H9 (cell line): Measurements from ENCODE around the gene MMP25. TPM values are rescaled to one million over a fixed set of nuclear protein-coding genes. Genes with fewer than 3 reads are reported as not detected.
A peak's percentile ranks its signal among the peaks of the same experiment; 100 is the strongest.

Experiments
- DNase-seq: peaks from one replicate; pipeline ENCODE4 v3.0.0-alpha.2; 2017
- H2AFZ ChIP-seq: one replicate; pipeline ENCODE4 v1.6.1; 2013; ENCODE audit warnings: mild to moderate bottlenecking, low read length, control low read depth, moderate library complexity
- H2AK5ac ChIP-seq: 2 replicates; pipeline ENCODE4 v1.6.1; 2013; ENCODE audit warnings: low read length, control low read depth, mixed read lengths; ENCODE audit not compliant: insufficient read length
- H2BK120ac ChIP-seq: one replicate; pipeline ENCODE4 v1.6.1; 2013; ENCODE audit warnings: low read depth, mild to moderate bottlenecking, low read length, control low read depth, inconsistent platforms; ENCODE audit not compliant: poor library complexity, severe bottlenecking
- H2BK12ac ChIP-seq: 2 replicates; pipeline ENCODE4 v1.6.1; 2013; ENCODE audit warnings: low read length, control low read depth, mixed read lengths, low read depth; ENCODE audit not compliant: insufficient read length
- H2BK15ac ChIP-seq: 2 replicates; pipeline ENCODE4 v1.6.1; 2013; ENCODE audit warnings: low read depth, low read length, control low read depth
- H2BK20ac ChIP-seq: one replicate; pipeline ENCODE4 v1.6.1; 2013; ENCODE audit warnings: low read depth, mild to moderate bottlenecking, low read length, control low read depth, inconsistent platforms; ENCODE audit not compliant: poor library complexity, severe bottlenecking
- H2BK5ac ChIP-seq: 2 replicates; pipeline ENCODE4 v1.6.1; 2013; ENCODE audit warnings: low read length, control low read depth, mixed read lengths; ENCODE audit not compliant: insufficient read length
- H3K14ac ChIP-seq: 2 replicates; pipeline ENCODE4 v1.6.1; 2013; ENCODE audit warnings: low read length, control low read depth; ENCODE audit not compliant: insufficient read depth
- H3K18ac ChIP-seq: 2 replicates; pipeline ENCODE4 v1.6.1; 2013; ENCODE audit warnings: low read depth, mild to moderate bottlenecking, mixed read lengths, low read length, control low read depth; ENCODE audit not compliant: insufficient read length
- H3K23ac ChIP-seq: 2 replicates; pipeline ENCODE4 v1.6.1; 2013; ENCODE audit warnings: low read length, control low read depth, mixed read lengths, low read depth; ENCODE audit not compliant: insufficient read length
- H3K23me2 ChIP-seq: 2 replicates; pipeline ENCODE4 v1.6.1; 2013; ENCODE audit warnings: low read depth, mild to moderate bottlenecking, mixed read lengths, low read length, control low read depth; ENCODE audit not compliant: insufficient read length, poor library complexity, severe bottlenecking
- H3K27ac ChIP-seq: 2 replicates; pipeline ENCODE4 v1.5.1; 2013; ENCODE audit warnings: low read length, control low read depth, mixed read lengths, low read depth; ENCODE audit not compliant: insufficient read length
- H3K27me3 ChIP-seq: 2 replicates; pipeline ENCODE4 v1.6.1; 2013; ENCODE audit warnings: low read length, control low read depth, inconsistent platforms; ENCODE audit not compliant: insufficient read depth
- H3K4ac ChIP-seq: 2 replicates; pipeline ENCODE4 v1.6.1; 2013; ENCODE audit warnings: low read depth, mild to moderate bottlenecking, control low read depth, inconsistent platforms, low read length, moderate library complexity
- H3K4me1 ChIP-seq: 2 replicates; pipeline ENCODE4 v1.6.1; 2013; ENCODE audit warnings: low read length, control low read depth, inconsistent platforms; ENCODE audit not compliant: insufficient read depth
- H3K4me2 ChIP-seq: 2 replicates; pipeline ENCODE4 v1.6.1; 2013; ENCODE audit warnings: low read length, control low read depth, mixed read lengths; ENCODE audit not compliant: insufficient read length, insufficient read depth
- H3K56ac ChIP-seq: 2 replicates; pipeline ENCODE4 v1.6.1; 2013; ENCODE audit warnings: low read depth, mild to moderate bottlenecking, mixed read lengths, low read length, control low read depth; ENCODE audit not compliant: insufficient read length
- H3K79me1 ChIP-seq: 2 replicates; pipeline ENCODE4 v1.6.1; 2013; ENCODE audit warnings: low read depth, mild to moderate bottlenecking, moderate library complexity, low read length, control low read depth, inconsistent platforms; ENCODE audit not compliant: insufficient read depth, poor library complexity, severe bottlenecking
- H3K79me2 ChIP-seq: 2 replicates; pipeline ENCODE4 v1.6.1; 2013; ENCODE audit warnings: low read length, control low read depth, inconsistent platforms; ENCODE audit not compliant: insufficient read depth
- H3K9ac ChIP-seq: 2 replicates; pipeline ENCODE4 v1.6.1; 2013; ENCODE audit warnings: low read length, control low read depth, mixed read lengths; ENCODE audit not compliant: insufficient read length; ENCODE audit errors: extremely low read depth
- H3K9me3 ChIP-seq: one replicate; pipeline ENCODE4 v1.6.1; 2013; ENCODE audit warnings: low read depth, low read length, inconsistent platforms; ENCODE audit not compliant: control insufficient read depth
- H3T11ph ChIP-seq: one replicate; pipeline ENCODE4 v1.6.1; 2013; ENCODE audit warnings: mild to moderate bottlenecking, low read length, control low read depth, inconsistent platforms
- H4K20me1 ChIP-seq: one replicate; pipeline ENCODE4 v1.6.1; 2013; ENCODE audit not compliant: control insufficient read depth, insufficient read length, insufficient read depth
- H4K5ac ChIP-seq: 2 replicates; pipeline ENCODE4 v1.6.1; 2013; ENCODE audit warnings: low read depth, mild to moderate bottlenecking, mixed read lengths, low read length, control low read depth; ENCODE audit not compliant: insufficient read length
- H4K8ac ChIP-seq: replicated peaks from 2 replicates; pipeline ENCODE4 v1.6.1; 2013; ENCODE audit warnings: low read length, control low read depth, mixed read lengths, low read depth; ENCODE audit not compliant: insufficient read length
- H4K91ac ChIP-seq: 2 replicates; pipeline ENCODE4 v1.6.1; 2013; ENCODE audit warnings: low read depth, mild to moderate bottlenecking, moderate library complexity, mixed read lengths, low read length, control low read depth; ENCODE audit not compliant: insufficient read length
- H3K27ac Mint-ChIP-seq, 3 experiments: 2 replicates in 2 of 3; 3 replicates in 1 of 3; pipeline ENCODE4 v1.8.0; 2020 to 2021; ENCODE audit warnings: mixed read lengths in 3 of 3, mild to moderate bottlenecking in 1 of 3, moderate library complexity in 1 of 3
- H3K27me3 Mint-ChIP-seq: 2 replicates; pipeline ENCODE4 v1.8.0; 2021; ENCODE audit warnings: low read depth, mild to moderate bottlenecking, moderate library complexity, mixed read lengths
- H3K36me3 Mint-ChIP-seq, 3 experiments: 2 replicates in 2 of 3; 3 replicates in 1 of 3; pipeline ENCODE4 v1.8.0; 2020 to 2021; ENCODE audit warnings: low read depth in 3 of 3, mixed read lengths in 3 of 3; ENCODE audit not compliant: insufficient read depth in 1 of 3
- H3K4me1 Mint-ChIP-seq, 2 experiments: 2 replicates each; pipeline ENCODE4 v1.8.0; 2020; ENCODE audit warnings: mixed read lengths in 2 of 2
- H3K4me3 Mint-ChIP-seq, 2 experiments: 2 replicates in 1 of 2; 3 replicates in 1 of 2; pipeline ENCODE4 v1.8.0; 2020 to 2021; ENCODE audit warnings: mild to moderate bottlenecking in 2 of 2, mixed read lengths in 2 of 2, moderate library complexity in 1 of 2
- H3K9me3 Mint-ChIP-seq, 2 experiments: 2 replicates in 1 of 2; 3 replicates in 1 of 2; pipeline ENCODE4 v1.8.0; 2020; ENCODE audit warnings: mild to moderate bottlenecking in 2 of 2, mixed read lengths in 2 of 2, moderate library complexity in 1 of 2
- WGBS: extraction: QIAGEN DNeasy Blood & Tissue Kit; methylation state at CpG from one replicate; pipeline ENCODE4 v1.1.7; 2013; ENCODE audit warnings: missing lambda C conversion rate, low lambda C conversion rate, mixed read lengths; ENCODE audit not compliant: insufficient read length; ENCODE audit errors: extremely low coverage; 5-methylcytosine and 5-hydroxymethylcytosine counted together
- total RNA-seq: library from RNA; stranded (reverse); gene quantifications from 2 replicates; pipeline ENCODE4 v1.2.1, GENCODE V29; 2021
- TF ChIP-seq, protein P1 (sequence below): fragments of 200-600 bp; sonication (generic); conservative IDR thresholded peaks from 3 replicates; pipeline ENCODE4 v1.8.0; 2021; ENCODE audit warnings: antibody characterized with exemption, mild to moderate bottlenecking

The MMP25 gene
- total RNA-seq, 1 experiment from 2014 or later: 13.5 TPM

DNA sequence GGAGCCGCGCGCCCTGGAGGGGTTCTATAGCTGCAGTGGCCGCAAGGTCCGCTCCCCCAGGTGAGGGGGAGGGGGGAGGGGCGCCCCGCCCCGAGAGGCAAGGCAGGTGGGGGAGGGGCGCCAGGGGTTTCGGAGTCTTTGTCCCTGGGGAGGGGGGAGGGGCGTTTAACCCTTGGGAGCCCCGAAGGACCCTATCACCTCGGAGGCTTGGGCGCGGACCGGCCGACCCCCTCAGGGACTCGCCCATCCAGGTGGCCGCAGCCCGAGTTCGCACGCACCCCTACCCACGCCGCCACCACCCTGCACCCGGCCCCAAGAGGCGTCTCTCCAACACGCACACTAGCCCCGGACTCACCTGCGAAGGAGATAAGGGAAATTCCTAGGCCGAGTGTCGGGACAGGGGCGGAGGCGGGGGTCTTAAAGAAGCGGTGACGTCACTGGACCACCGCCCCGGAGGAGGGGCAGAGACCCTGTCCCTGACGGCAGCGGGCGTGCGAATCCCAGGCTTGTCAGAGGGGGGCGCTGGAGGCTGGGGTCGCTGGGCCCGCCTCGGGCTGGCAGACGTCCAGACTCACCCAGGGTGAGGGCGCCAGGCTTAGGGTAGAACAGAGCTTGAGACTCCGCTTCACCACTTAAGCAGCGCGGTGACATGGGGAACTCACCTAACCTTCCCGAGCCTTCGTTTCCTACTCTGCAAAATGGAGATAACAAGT lies 28.4 kb upstream of the MMP25 start, which contains the start of gene CLDN6:
Gene CLDN6 (minus strand): TSS at position 390 of the 713 bp plus-strand sequence. CDS start 2,162 bp downstream, outside the sequence.
- peak within 1 kb of the TSS; percentile 91 to 96 for H3K4me3 Mint-ChIP-seq
- Histone ChIP-seq H4K20me1 (no peaks in the 10 kb centered on the region), H3K27ac (no peak within 1 kb of the TSS), H4K8ac (no peak within 1 kb of the TSS), H3K79me1 (no peaks in the 10 kb centered on the region), H2BK120ac (no peak within 1 kb of the TSS), H3K4me1 (peaks cover 2% of the 10 kb centered on the region; the same call in 1 of the 2 replicates), H2AK5ac (no peak within 1 kb of the TSS), H3K9me3 (no peaks in the 10 kb centered on the region), H4K5ac (no peak within 1 kb of the TSS), H3K9ac (peak within 1 kb of the TSS; percentile 87), H3K4ac (no peak within 1 kb of the TSS; the same call in 1 of the 2 replicates), H3K23ac (no peak within 1 kb of the TSS), H3K79me2 (peaks cover 9% of the 10 kb centered on the region; the same call in 1 of the 2 replicates), H2AFZ (no peak within 1 kb of the TSS), H3K18ac (peak within 1 kb of the TSS; percentile 99), H3K27me3 (no peaks in the 10 kb centered on the region), H3K14ac (peak within 1 kb of the TSS; percentile 99), H2BK20ac (no peak within 1 kb of the TSS), H2BK12ac (peak within 1 kb of the TSS; percentile 78), H2BK15ac (no peak within 1 kb of the TSS), H3K56ac (no peak within 1 kb of the TSS), H3T11ph (no peak within 1 kb of the TSS), H4K91ac (no peak within 1 kb of the TSS), H3K23me2 (peaks cover 28% of the 10 kb centered on the region), H3K4me2 (peak within 1 kb of the TSS; percentile 81), H2BK5ac (peak within 1 kb of the TSS; percentile 76)
- DNase-seq: peak; percentile 97
- H3K27ac Mint-ChIP-seq: peak within 1 kb of the TSS; percentile 98 to 99 (median 99)
- TF ChIP-seq, protein P1, sequence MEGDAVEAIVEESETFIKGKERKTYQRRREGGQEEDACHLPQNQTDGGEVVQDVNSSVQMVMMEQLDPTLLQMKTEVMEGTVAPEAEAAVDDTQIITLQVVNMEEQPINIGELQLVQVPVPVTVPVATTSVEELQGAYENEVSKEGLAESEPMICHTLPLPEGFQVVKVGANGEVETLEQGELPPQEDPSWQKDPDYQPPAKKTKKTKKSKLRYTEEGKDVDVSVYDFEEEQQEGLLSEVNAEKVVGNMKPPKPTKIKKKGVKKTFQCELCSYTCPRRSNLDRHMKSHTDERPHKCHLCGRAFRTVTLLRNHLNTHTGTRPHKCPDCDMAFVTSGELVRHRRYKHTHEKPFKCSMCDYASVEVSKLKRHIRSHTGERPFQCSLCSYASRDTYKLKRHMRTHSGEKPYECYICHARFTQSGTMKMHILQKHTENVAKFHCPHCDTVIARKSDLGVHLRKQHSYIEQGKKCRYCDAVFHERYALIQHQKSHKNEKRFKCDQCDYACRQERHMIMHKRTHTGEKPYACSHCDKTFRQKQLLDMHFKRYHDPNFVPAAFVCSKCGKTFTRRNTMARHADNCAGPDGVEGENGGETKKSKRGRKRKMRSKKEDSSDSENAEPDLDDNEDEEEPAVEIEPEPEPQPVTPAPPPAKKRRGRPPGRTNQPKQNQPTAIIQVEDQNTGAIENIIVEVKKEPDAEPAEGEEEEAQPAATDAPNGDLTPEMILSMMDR: peak; percentile 91
- no CpG with 5 or more reads among the region's 52 CpGs for WGBS
- no peaks in the 10 kb centered on the region; a peak in 2 of 5 replicates for H3K9me3 Mint-ChIP-seq
- H3K36me3 Mint-ChIP-seq: peaks cover 24 to 49% (median 34%) of the 10 kb centered on the region in 3 experiments
- H3K4me1 Mint-ChIP-seq: peaks cover 51 to 74% of the 10 kb centered on the region in 2 experiments
- peaks cover 9% of the 10 kb centered on the region for H3K27me3 Mint-ChIP-seq
